Neural progenitor cell (in vitro differentiated cells): Measurements from ENCODE around the gene SEZ6L. TPM values are rescaled to one million over a fixed set of nuclear protein-coding genes. Genes with fewer than 3 reads are reported as not detected.
A peak's percentile ranks its signal among the peaks of the same experiment; 100 is the strongest.

ENCODE experiments used
- DNase-seq: peaks from one replicate; pipeline ENCODE4 v3.0.0-alpha.2; 2016; ENCODE audit warnings: low spot score
- H2AFZ ChIP-seq: fragments of 200-600 bp; sonication (generic); replicated peaks from 2 replicates; pipeline ENCODE4 v1.6.1; 2016; ENCODE audit warnings: antibody characterized with exemption
- H3F3A ChIP-seq: fragments of 200-600 bp; sonication (generic); 2 replicates; pipeline ENCODE4 v1.6.1; 2016; ENCODE audit warnings: antibody characterized with exemption, low read depth
- H3K27ac ChIP-seq: fragments of 200-600 bp; sonication (generic); 2 replicates; pipeline ENCODE4 v1.5.1; 2016; ENCODE audit warnings: mild to moderate bottlenecking
- H3K27me3 ChIP-seq: fragments of 200-600 bp; sonication (generic); 2 replicates; pipeline ENCODE4 v1.6.1; 2016; ENCODE audit warnings: mild to moderate bottlenecking, moderate library complexity
- H3K36me3 ChIP-seq: fragments of 200-600 bp; sonication (generic); 2 replicates; pipeline ENCODE4 v1.5.1; 2016
- H3K4me1 ChIP-seq: fragments of 200-600 bp; sonication (generic); 2 replicates; pipeline ENCODE4 v1.6.1; 2016; ENCODE audit warnings: mixed run types
- H3K4me2 ChIP-seq: fragments of 200-600 bp; sonication (generic); 2 replicates; pipeline ENCODE4 v1.6.1; 2016
- H3K4me3 ChIP-seq: fragments of 200-600 bp; sonication (generic); 2 replicates; pipeline ENCODE4 v1.5.1; 2016
- H3K79me2 ChIP-seq: fragments of 200-600 bp; sonication (generic); 2 replicates; pipeline ENCODE4 v1.6.1; 2016; ENCODE audit warnings: low read depth
- H3K9ac ChIP-seq: fragments of 200-600 bp; sonication (generic); 2 replicates; pipeline ENCODE4 v1.6.1; 2016
- H3K9me3 ChIP-seq: fragments of 200-600 bp; sonication (generic); 2 replicates; pipeline ENCODE4 v1.5.1; 2016; ENCODE audit warnings: low read depth
- H4K20me1 ChIP-seq: fragments of 200-600 bp; sonication (generic); 2 replicates; pipeline ENCODE4 v1.6.1; 2016; ENCODE audit warnings: low read depth
- H3K27ac Mint-ChIP-seq: 3 replicates; pipeline ENCODE4 v1.8.0; 2021; ENCODE audit warnings: mixed read lengths
- H3K27me3 Mint-ChIP-seq: 2 replicates; pipeline ENCODE4 v1.8.0; 2022; ENCODE audit warnings: low read depth, mild to moderate bottlenecking, inconsistent platforms, moderate library complexity, mixed read lengths; ENCODE audit not compliant: insufficient read depth
- H3K36me3 Mint-ChIP-seq: 3 replicates; pipeline ENCODE4 v1.8.0; 2021; ENCODE audit warnings: mixed read lengths
- H3K4me1 Mint-ChIP-seq: 3 replicates; pipeline ENCODE4 v1.8.0; 2021; ENCODE audit warnings: mixed read lengths
- H3K4me3 Mint-ChIP-seq: 3 replicates; pipeline ENCODE4 v1.8.0; 2021; ENCODE audit warnings: mild to moderate bottlenecking, moderate library complexity, mixed read lengths
- H3K9me3 Mint-ChIP-seq: 3 replicates; pipeline ENCODE4 v1.8.0; 2020; ENCODE audit warnings: mixed read lengths
- EZH2 ChIP-seq: fragments of 200-600 bp; sonication (generic); IDR thresholded peaks from 2 replicates; pipeline ENCODE4 v1.6.1; 2017; ENCODE audit warnings: antibody characterized with exemption, mild to moderate bottlenecking, moderate library complexity
- EZH2phosphoT487 ChIP-seq: fragments of 200-600 bp; sonication (generic); IDR thresholded peaks from 2 replicates; pipeline ENCODE4 v1.6.1; 2017; ENCODE audit warnings: antibody characterized with exemption
- total RNA-seq: library from RNA; depleted of rRNA; stranded (reverse); fragments of >200 nt; gene quantifications from 2 replicates; pipeline ENCODE4 v1.2.3, GENCODE V29; 2015; ENCODE audit warnings: low replicate concordance
- TF ChIP-seq, protein P1 (sequence below): fragments of 200-600 bp; sonication (generic); IDR thresholded peaks from 2 replicates; pipeline ENCODE4 v1.5.1; 2017; ENCODE audit warnings: antibody characterized with exemption, mild to moderate bottlenecking

The SEZ6L gene
- total RNA-seq, 1 donor from 2014 or later: 0.22 TPM

DNA sequence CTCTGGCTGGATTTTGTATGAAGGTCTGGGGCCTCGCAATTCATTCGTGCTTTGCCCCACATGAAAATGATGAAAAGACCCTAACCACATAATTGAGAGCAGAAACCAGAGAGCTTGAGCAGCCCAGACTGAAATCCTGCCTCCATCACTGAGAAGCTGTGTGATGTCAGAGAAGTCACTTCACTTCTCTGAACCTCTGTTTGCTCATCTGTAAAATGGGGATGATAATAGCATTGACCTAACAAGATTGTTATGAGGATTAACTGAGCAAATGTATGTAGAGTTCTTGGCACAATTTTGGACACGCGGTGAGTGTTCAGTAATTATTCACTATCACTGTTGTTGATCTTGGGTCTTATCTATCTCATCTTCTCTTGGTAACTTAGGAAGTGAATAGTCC is 203.6 kb downstream of the SEZ6L start:
- Histone ChIP-seq H3K79me2 (no peaks in the 10 kb centered on the region), H3F3A (peaks cover 5% of the 10 kb centered on the region)
- peak overlapping the region; percentile 13 for H3K27ac Mint-ChIP-seq

DNA sequence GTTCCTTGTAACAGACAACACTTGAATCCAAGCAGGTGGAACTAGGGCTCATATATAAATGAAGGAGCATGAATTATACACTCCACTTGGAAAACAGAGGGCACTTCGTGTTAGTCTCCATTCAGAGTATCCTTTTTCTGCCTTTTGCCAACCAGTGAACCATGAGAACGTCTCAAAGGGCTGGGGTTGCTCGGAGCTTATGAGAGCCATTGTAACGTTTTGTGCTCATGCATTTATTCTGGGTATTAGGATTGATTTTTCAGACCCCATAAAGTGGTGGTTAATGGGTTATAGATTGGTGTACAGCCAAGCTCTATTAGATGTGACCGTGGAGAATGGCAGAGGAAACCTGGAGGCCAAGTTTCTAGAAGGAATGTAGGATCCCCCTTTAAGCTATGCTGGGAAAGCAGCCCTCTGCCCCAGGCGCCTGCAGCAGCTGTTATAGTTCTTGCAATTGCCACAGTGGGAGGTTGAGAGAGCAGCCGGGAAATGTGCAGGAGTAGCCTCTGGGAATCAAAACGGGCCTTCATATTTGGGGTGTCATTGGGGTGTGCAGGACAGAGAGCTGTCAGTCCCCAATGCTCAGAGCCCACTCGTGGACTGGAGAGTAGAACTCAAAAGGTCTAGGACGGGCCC is 205.2 kb downstream of the SEZ6L start:
- H3K9me3 Mint-ChIP-seq: peaks cover 2% of the 10 kb centered on the region
- Histone ChIP-seq H3K4me1 (peaks cover 13% of the 10 kb centered on the region), H3K36me3 (no peaks in the 10 kb centered on the region), H3K27me3 (peaks cover 20% of the 10 kb centered on the region), H3K4me2 (no peak overlapping the region), H3K4me3 (no peak overlapping the region), H3K27ac (no peak overlapping the region), H4K20me1 (no peaks in the 10 kb centered on the region), H3F3A (peaks cover 5% of the 10 kb centered on the region), H3K79me2 (no peaks in the 10 kb centered on the region), H3K9ac (no peak overlapping the region), H2AFZ (no peak overlapping the region), H3K9me3 (no peaks in the 10 kb centered on the region)
- peaks cover 55% of the 10 kb centered on the region for H3K4me1 Mint-ChIP-seq
- peak overlapping the region; percentile 91 for H3K27ac Mint-ChIP-seq
- peaks cover 2% of the 10 kb centered on the region for H3K36me3 Mint-ChIP-seq
- DNase-seq: no peak
- H3K4me3 Mint-ChIP-seq: peak overlapping the region; percentile 1
- TF ChIP-seq, protein P1, sequence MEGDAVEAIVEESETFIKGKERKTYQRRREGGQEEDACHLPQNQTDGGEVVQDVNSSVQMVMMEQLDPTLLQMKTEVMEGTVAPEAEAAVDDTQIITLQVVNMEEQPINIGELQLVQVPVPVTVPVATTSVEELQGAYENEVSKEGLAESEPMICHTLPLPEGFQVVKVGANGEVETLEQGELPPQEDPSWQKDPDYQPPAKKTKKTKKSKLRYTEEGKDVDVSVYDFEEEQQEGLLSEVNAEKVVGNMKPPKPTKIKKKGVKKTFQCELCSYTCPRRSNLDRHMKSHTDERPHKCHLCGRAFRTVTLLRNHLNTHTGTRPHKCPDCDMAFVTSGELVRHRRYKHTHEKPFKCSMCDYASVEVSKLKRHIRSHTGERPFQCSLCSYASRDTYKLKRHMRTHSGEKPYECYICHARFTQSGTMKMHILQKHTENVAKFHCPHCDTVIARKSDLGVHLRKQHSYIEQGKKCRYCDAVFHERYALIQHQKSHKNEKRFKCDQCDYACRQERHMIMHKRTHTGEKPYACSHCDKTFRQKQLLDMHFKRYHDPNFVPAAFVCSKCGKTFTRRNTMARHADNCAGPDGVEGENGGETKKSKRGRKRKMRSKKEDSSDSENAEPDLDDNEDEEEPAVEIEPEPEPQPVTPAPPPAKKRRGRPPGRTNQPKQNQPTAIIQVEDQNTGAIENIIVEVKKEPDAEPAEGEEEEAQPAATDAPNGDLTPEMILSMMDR: no peak
- TF ChIP-seq EZH2phosphoT487: no peak
- no peak for TF ChIP-seq EZH2
- no peaks in the 10 kb centered on the region for H3K27me3 Mint-ChIP-seq

More for the DNA sequence above, 203.6 kb downstream of the SEZ6L start:
- H3K9me3 ChIP-seq: no peaks in the 10 kb centered on the region
- no peak overlapping the region for H3K27ac ChIP-seq
- no peaks in the 10 kb centered on the region for H3K36me3 ChIP-seq
- peaks cover 14% of the 10 kb centered on the region for H3K27me3 ChIP-seq
- no peak overlapping the region for H3K9ac ChIP-seq
- no peaks in the 10 kb centered on the region for H4K20me1 ChIP-seq
- no peak overlapping the region for H2AFZ ChIP-seq
- H3K27me3 Mint-ChIP-seq: peaks cover 2% of the 10 kb centered on the region
- H3K4me1 Mint-ChIP-seq: peaks cover 55% of the 10 kb centered on the region
- H3K4me3 ChIP-seq: no peak overlapping the region
- H3K9me3 Mint-ChIP-seq: no peaks in the 10 kb centered on the region
- H3K4me1 ChIP-seq: peaks cover 13% of the 10 kb centered on the region
- DNase-seq: no peak
- H3K4me2 ChIP-seq: no peak overlapping the region
- H3K4me3 Mint-ChIP-seq: no peak overlapping the region
- TF ChIP-seq EZH2phosphoT487: no peak
- TF ChIP-seq EZH2: no peak
- TF ChIP-seq, protein P1: no peak
- no peaks in the 10 kb centered on the region for H3K36me3 Mint-ChIP-seq

DNA sequence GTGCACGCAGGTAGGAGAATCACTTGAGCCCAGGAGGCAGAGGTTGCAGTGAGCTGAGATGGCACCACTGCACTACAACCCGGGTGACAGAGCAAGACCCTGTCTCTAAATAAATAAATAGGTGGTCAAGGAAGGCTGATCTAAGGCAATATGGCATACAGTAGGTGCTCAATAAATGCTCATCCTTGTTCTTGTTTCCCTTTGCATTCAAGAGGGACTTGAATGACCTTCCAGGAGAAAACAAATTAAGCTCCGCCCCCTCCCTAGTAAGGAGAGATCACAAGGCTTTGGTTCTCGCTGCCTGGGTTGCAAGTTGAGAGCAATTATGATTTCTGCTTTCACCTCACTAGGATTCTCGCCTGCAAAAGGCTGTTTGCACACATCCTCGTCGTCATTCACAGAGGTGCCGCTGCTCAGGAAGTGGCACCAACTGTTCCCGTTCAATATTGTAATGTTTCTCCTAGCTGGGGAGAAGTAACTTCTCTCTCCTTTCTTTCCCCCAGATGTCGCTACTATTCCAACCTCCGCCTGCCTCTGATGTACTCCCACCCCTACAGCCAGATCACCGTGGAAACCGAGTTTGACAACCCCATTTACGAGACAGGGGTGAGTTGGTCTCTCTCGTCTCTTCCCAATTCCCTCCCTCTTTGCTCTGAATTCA is 208.0 kb downstream of the SEZ6L start:
- no peak for TF ChIP-seq EZH2
- TF ChIP-seq, protein P1: peak; percentile 37
- H3K4me1 ChIP-seq: peaks cover 13% of the 10 kb centered on the region
- H3K4me1 Mint-ChIP-seq: peaks cover 46% of the 10 kb centered on the region
- peak overlapping the region; percentile 98 for H2AFZ ChIP-seq
- H3K27ac ChIP-seq: no peak overlapping the region
- H3K4me3 ChIP-seq: peak overlapping the region; percentile 32
- peaks cover 5% of the 10 kb centered on the region for H3F3A ChIP-seq
- H3K27me3 Mint-ChIP-seq: no peaks in the 10 kb centered on the region
- H3K9me3 Mint-ChIP-seq: peaks cover 4% of the 10 kb centered on the region
- no peaks in the 10 kb centered on the region for H3K9me3 ChIP-seq
- H3K79me2 ChIP-seq: no peaks in the 10 kb centered on the region
- peaks cover 2% of the 10 kb centered on the region for H3K36me3 Mint-ChIP-seq
- peak overlapping the region; percentile 18 for H3K27ac Mint-ChIP-seq
- H3K4me3 Mint-ChIP-seq: peak overlapping the region; percentile 2
- H3K27me3 ChIP-seq: peaks cover 42% of the 10 kb centered on the region
- peak; percentile 58 for DNase-seq
- no peaks in the 10 kb centered on the region for H4K20me1 ChIP-seq
- no peaks in the 10 kb centered on the region for H3K36me3 ChIP-seq
- peak overlapping the region; percentile 70 for H3K4me2 ChIP-seq
- no peak overlapping the region for H3K9ac ChIP-seq
